ENCODE data around the gene ATXN7L1. TPM values are rescaled to one million over a fixed set of nuclear protein-coding genes. Genes with fewer than 3 reads are reported as not detected.

ATXN7L1 gene
- total and polyA plus RNA-seq, 2 donors (not counting 1 experiment from before 2014, with no cell fraction given), result 7.1 to 40.6 TPM

- ATAC-seq (ENCODE audit: low read depth) (no peak), DNase-seq (no peak)
- H3K9ac ChIP-seq (ENCODE audit: low read length), result no peak overlapping the region
- no peak overlapping the region for H3K4me3 Mint-ChIP-seq
- H3K79me2 ChIP-seq (ENCODE audit: control insufficient read depth, insufficient read depth, low read length), result no peaks in the 10 kb centered on the region
- WGBS (ENCODE audit: insufficient coverage), result 96% methylated on average over 4 of the region's 4 CpGs
- no peaks in the 10 kb centered on the region for H3K4me1 ChIP-seq (ENCODE audit: control insufficient read depth in 2 of 2, insufficient read depth in 2 of 2, low read length in 2 of 2)
- H3K4me2 ChIP-seq (replicated peaks; ENCODE audit: low read depth, low read length, poor library complexity, severe bottlenecking), result no peak overlapping the region
- no peak for TF ChIP-seq EZH2 (IDR thresholded peaks at IDR 0.05; ENCODE audit: borderline replicate concordance, insufficient read depth, low read depth, low read length, poor library complexity, severe bottlenecking)
- TF ChIP-seq CTCF (IDR thresholded peaks at IDR 0.05), result no peak
- H2AFZ ChIP-seq (ENCODE audit: insufficient read depth, low read depth, low read length, poor library complexity, severe bottlenecking), result no peak overlapping the region
- no peaks in the 10 kb centered on the region for H3K27me3 ChIP-seq (replicated peaks in 1 of 4; ENCODE audit: control extremely low read depth in 1 of 4, control insufficient read depth in 3 of 4, insufficient read depth in 4 of 4, low read length in 3 of 4)
- peaks cover 17 to 54% of the 10 kb centered on the region in 2 experiments for H3K36me3 ChIP-seq (replicated peaks in 1 of 2; ENCODE audit: control extremely low read depth in 1 of 2, control insufficient read depth in 1 of 2, extremely low read depth in 1 of 2, insufficient read depth in 2 of 2, low read length in 1 of 2)
- no peak overlapping the region for H3K4me3 ChIP-seq (ENCODE audit: control extremely low read depth in 1 of 5, extremely low read depth in 1 of 5, insufficient read depth in 1 of 5, low read depth in 2 of 5, low read length in 4 of 5)
- H3K27ac Mint-ChIP-seq, result no peak overlapping the region
- H4K20me1 ChIP-seq (ENCODE audit: control insufficient read depth, insufficient read depth, low read length, poor library complexity, severe bottlenecking), result no peaks in the 10 kb centered on the region
- POLR2A ChIA-PET, result no interaction called here
- CTCF ChIA-PET, result interaction anchor here (0.6 to 1.0 kb wide), 2 partner anchors 36 to 220 kb away, joined by 3 read pairs; no protein-coding TSS in a partner anchor
- no peaks in the 10 kb centered on the region for H3K9me3 ChIP-seq (ENCODE audit: control extremely low read depth in 1 of 3, control insufficient read depth in 2 of 3, insufficient read depth in 1 of 3, low read length in 2 of 3)
- H3K27ac ChIP-seq (ENCODE audit: low read length in 2 of 2), result no peak overlapping the region
- H3K27me3 Mint-ChIP-seq, result no peaks in the 10 kb centered on the region
- H3K4me1 Mint-ChIP-seq, result no peaks in the 10 kb centered on the region
- H3K9me3 Mint-ChIP-seq (ENCODE audit: insufficient read depth), result no peaks in the 10 kb centered on the region
- intact Hi-C loops (cut with micrococcal nuclease), result no loop called here
Measured at GRCh38 chr7:105565190-105565589, 311.2 kb downstream of the ATXN7L1 start.

- no peak overlapping the region for H3K4me3 ChIP-seq (ENCODE audit: control extremely low read depth in 1 of 5, extremely low read depth in 1 of 5, insufficient read depth in 1 of 5, low read depth in 2 of 5, low read length in 4 of 5)
- H3K9me3 Mint-ChIP-seq (ENCODE audit: insufficient read depth), result no peaks in the 10 kb centered on the region
- no peak for DNase-seq
- no peaks in the 10 kb centered on the region for H4K20me1 ChIP-seq (ENCODE audit: control insufficient read depth, insufficient read depth, low read length, poor library complexity, severe bottlenecking)
- CTCF ChIA-PET, result interaction anchor here (0.5 kb wide), 1 partner anchor 81 kb away, joined by 4 read pairs; no protein-coding TSS in a partner anchor
- TF ChIP-seq EZH2 (IDR thresholded peaks at IDR 0.05; ENCODE audit: borderline replicate concordance, insufficient read depth, low read depth, low read length, poor library complexity, severe bottlenecking), result no peak
- no peak for TF ChIP-seq CTCF (IDR thresholded peaks at IDR 0.05)
- no peaks in the 10 kb centered on the region for H3K27me3 ChIP-seq (replicated peaks in 1 of 4; ENCODE audit: control extremely low read depth in 1 of 4, control insufficient read depth in 3 of 4, insufficient read depth in 4 of 4, low read length in 3 of 4)
- no peak overlapping the region for H3K9ac ChIP-seq (ENCODE audit: low read length)
- no peaks in the 10 kb centered on the region for H3K9me3 ChIP-seq (ENCODE audit: control extremely low read depth in 1 of 3, control insufficient read depth in 2 of 3, insufficient read depth in 1 of 3, low read length in 2 of 3)
- whole genome bisulfite sequencing (ENCODE audit: insufficient coverage), result 86% methylated on average over 1 of the region's 1 CpG
- H3K27ac Mint-ChIP-seq, result no peak overlapping the region
- H3K27ac ChIP-seq (ENCODE audit: low read length in 2 of 2), result no peak overlapping the region
- intact Hi-C loops (cut with micrococcal nuclease), result no loop called here
- POLR2A ChIA-PET, result no interaction called here
- H3K36me3 ChIP-seq (replicated peaks in 1 of 2; ENCODE audit: control extremely low read depth in 1 of 2, control insufficient read depth in 1 of 2, extremely low read depth in 1 of 2, insufficient read depth in 2 of 2, low read length in 1 of 2), result peaks cover 15 to 58% of the 10 kb centered on the region in 2 experiments
- no peak overlapping the region for H3K4me3 Mint-ChIP-seq
- H3K4me1 ChIP-seq (ENCODE audit: control insufficient read depth in 2 of 2, insufficient read depth in 2 of 2, low read length in 2 of 2), result no peaks in the 10 kb centered on the region
- H2AFZ ChIP-seq (ENCODE audit: insufficient read depth, low read depth, low read length, poor library complexity, severe bottlenecking), result no peak overlapping the region
- no peak for ATAC-seq (ENCODE audit: low read depth)
- H3K27me3 Mint-ChIP-seq, result no peaks in the 10 kb centered on the region
- H3K4me2 ChIP-seq (replicated peaks; ENCODE audit: low read depth, low read length, poor library complexity, severe bottlenecking), result no peak overlapping the region
- H3K4me1 Mint-ChIP-seq, result no peaks in the 10 kb centered on the region
- peaks cover 2% of the 10 kb centered on the region for H3K79me2 ChIP-seq (ENCODE audit: control insufficient read depth, insufficient read depth, low read length)
Measured at GRCh38 chr7:105559926-105560325, 316.5 kb downstream of the ATXN7L1 start.

Other genes with a start within 250 kb of the ATXN7L1 start
- gene CDHR3, start 86.7 kb upstream of the ATXN7L1 start, total RNA-seq, result 0.34 and 1.1 TPM in 2 replicates
- gene CDHR3, start 86.7 kb upstream of the ATXN7L1 start, polyA plus RNA-seq, result 1.8 and 2.6 TPM in 2 replicates
- 126 and 130 TPM in 2 replicates for gene SYPL1, start 235.7 kb upstream of the ATXN7L1 start, total RNA-seq
- 58.5 and 82.3 TPM in 2 replicates for gene SYPL1, start 235.7 kb upstream of the ATXN7L1 start, polyA plus RNA-seq